Left hindlimb (tissue), 1 donor: ENCODE data around the gene ZNF217.
"Not testable (repeated sequence)": the region's sequence is repeated elsewhere in the genome, so short reads cannot be mapped to it uniquely, and the experiment has no call there.

Source experiments
- DNase-seq: peaks from one replicate; pipeline ENCODE4 v3.0.0-alpha.2; 2018

ZNF217 gene

DNA sequence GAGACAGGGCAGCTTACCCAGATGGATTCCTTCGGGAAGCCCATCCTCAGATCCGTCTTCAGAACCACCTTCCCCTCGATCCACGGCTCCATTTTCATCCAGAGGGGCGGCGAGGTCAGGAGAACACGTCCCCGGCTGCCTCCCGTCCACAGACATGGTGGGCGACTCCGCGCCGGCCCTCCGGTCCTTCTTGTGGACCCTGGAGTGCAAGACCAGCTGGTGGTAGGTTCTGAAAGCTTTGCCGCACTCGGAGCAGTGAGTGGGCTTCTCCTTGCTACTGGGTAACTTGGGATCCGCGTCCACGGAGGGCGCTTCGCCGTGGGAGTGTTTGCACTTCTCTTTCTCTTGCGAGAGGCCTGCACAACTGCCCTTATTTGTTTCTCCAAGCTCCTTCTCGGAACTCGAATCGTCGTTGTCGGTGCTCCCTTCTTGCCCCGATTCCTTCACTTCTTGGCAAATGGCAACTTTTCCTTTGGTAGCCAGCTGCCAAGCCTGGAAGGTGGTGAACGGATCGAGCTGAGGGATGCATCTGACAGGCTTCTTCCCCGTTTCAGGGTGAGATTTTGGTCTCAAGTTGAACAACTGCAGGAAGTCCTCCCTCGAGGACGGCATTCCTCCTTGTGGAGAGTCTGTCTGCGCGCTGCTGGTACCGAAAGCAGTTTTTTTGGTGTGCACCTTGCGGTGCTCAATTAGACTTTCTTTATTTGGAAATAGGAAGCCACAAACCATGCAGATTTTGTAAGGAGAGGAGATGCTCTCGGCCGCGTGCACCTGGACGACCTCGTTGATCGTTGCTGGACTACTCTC lies 12.0 kb downstream of the ZNF217 start:
- no peak for DNase-seq

DNA sequence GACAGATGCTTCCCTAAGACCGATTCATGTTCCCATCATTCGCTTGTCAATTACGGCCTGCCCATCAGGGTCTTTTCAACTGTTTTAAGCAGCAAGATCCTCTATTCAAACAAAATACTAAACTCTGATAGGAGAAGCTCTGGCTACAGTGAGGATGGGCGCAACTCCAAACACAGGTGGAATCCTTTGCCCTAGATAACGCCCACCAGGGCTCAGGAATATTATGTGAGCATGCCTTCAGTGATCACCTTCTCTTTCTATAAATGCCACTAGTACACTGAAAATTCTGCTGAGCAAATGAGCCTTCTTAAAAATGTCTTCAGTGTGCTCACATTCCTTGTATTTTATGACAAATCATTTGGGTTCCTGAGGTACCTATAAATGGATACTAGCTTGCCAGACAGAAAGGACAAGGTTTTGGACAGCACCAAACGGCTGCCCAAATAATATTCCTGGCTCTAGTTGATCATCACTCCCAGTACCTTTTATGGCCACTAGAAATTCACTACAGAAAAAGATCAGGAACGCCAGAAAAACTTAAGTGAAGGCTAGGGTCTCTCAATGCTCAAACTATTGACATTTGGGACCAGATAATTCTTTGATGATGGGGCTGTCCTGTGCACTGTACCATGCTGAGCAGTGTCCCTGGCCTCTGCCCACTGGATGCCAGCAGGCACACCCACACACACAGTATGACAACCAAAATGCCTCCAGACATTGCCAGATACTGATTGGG lies 13.1 kb downstream of the ZNF217 start:
- DNase-seq: no peak

DNA sequence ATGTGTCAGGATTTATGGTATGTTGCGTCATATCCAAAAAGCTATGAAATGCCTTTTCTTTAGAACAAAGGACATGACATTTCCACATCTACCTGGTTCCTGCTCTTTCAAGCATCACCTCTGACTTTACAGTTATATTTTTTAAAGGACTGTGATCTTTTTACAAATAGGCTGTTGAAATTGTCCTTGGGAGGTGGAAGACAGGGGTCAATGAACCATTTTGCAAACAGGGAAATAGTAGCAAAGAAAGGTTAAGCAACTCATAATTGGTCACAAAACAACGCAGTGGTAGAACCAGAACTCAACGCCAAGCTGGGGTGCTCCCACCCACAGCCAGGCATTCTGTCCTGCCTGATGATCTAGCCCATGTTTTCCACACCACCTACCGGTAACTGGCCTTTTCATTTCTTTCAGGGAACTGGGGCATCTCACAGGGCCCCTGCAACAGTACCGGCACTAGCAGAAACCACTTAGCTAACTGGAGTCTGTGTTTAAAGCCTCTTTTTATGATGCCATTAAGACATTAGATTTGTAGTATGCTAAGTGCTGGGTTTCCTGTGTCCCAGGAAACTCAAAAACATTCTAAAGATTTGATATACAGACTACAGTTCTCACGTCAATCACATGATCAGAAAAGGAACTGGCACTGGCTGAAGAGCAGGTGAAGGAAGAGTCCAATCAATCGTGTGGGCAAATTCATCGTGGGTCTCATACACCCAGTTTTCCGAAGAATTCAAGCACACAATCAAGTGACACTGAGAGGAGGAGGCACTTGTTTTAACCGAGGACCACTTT lies 13.9 kb downstream of the ZNF217 start:
- no peak for DNase-seq

DNA sequence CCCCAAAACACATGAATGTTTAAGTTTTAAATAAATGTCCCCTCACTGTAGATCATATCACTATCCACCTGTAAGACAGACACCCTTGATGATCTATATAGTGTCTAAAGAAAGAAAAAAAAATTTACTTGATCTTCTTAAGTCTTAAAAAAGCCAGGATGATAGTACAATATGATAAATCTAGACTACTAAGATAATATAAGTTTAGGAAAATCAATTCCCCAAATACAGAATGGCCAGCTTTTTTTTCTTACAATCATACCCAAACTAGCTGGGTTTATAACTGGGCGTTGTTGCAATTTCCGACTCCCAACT lies 14.4 kb downstream of the ZNF217 start:
- DNase-seq: no peak

DNA sequence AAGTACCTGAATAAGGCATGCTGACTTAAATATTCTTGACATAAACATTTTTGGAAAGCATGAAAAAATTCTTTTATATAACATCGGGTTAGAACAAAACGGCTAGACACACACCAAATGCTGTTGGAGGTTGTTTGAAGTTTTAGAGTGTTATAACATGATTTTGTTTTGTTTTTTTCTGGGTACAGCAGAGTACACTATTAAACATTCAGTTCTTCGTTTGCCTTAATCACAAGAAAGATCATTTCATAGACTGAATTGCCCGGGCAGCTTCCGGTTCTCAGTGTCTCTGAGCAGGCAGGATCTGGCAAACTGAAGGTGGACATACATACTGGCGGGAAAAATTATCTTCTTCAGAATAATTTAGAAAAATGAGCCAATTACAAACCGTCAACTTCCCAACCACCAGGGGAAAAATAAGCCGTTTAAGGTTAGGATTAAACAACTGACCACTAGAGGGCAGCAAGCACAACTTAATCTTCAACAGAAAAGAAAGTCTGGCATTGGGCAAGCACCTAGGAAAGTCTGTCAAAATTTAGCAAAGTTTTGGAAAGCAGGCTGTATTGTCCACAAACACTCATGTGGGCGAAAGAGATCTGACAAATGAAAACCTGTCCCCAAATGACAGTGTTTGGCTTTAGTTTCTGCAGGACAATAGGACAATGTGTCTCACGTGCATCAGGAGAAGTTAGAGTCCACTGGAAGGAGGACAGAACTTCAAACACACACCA lies 15.0 kb downstream of the ZNF217 start:
- DNase-seq: peak; percentile 56

DNA sequence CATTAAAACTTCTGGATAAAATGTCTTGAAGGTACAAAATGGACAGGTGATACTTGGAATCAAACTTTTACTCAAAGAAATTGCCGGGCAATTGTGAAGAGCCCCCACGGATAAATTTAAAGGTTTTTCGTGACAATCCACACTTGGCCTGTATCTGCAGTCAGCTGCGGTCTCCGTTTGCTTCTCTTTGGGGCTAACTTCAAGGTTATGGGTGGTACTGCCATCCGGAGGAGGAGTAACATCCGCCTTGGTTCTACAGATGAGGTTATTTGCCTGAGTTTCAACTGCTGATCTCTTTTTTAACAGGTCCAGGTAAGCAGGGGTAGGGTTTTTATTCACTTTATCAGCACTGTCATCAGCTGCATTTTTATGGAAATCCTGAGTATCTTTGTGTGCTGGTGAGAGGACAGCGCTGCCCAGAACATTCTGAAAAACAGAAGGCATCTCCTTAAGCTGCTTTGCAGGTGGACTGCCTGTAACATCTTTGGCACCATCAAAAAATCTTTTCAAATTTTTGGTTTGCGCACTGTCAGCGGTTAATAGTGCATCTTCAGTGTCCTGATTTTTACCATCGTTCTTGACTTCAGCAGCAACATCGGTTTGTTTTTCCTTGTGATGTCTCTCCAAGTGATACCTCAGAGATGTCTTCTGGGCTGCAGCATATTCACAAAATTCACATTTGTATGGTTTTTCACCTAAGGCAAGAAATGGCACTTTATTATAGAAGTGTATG lies 16.9 kb downstream of the ZNF217 start:
- DNase-seq: no peak

DNA sequence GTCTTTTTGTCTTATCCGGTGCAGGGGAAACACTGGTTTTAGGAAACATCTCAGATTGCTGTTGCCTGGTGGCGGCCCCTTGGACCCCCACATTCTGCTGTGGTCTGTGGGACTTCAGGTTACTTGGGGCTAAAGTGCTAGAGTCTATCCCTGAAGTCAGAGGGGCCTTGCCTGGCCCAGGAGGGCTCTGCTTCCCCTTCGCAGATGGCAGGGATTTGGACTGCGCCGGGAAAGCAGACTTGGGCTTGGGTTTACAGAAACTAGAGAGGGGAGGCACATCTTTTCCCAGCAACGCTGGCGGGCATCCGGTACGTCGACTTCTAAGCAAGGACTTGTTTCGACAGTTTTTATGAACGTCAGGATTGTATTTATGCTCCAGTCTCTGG lies 17.5 kb downstream of the ZNF217 start:
- no peak for DNase-seq

DNA sequence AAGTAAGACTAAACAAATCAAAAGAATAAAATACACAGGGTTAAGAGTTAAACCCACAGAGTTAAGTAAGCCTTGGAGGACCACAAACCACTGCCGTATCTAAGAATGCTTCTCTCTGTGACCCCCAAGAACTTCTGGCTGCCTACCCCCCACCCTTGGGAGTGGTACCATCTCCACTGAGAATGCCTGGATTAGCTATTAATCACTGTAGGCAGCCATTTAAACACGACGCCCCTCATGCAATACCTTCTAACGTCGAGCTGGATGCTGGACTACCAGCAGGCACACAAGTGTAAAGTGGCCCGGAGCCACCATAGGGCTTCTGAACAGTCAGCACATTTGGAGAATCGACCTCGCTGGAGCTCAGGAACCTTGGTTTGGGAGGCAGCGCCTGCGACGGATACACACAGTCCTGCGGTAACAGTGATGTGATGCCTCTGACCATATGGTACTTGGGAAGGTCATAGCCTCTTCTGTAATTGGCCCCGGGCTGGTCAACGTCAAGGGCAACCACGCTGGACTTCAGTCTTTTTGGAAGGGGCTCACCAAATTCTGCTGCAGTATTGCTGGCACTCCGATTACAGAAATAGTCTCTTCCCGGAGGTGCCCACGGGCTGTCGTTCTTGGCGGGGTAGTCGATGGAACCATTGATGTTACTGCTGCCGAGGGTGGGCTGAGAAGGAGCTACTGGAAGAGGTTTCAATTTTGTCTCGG lies 18.0 kb downstream of the ZNF217 start:
- DNase-seq: no peak

DNA sequence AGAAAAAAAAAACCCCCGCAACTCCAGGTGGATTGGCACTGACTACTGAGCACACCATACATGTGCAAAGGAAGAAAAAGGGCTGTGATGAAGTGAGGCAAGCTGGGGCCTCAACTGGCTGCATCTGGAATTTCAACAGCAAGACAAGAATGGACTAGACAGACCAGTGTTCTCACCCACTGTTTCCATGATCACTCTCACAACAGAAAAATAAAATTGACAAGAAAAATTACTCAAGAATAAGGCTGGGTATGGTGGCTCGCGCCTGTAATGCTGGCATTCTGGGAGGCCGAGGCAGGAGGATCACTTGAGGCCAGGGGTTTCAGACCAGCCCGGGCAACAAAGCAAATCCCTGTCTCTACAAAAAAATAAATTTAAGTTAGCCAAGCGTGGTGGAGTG lies 18.8 kb downstream of the ZNF217 start:
- DNase-seq: no peak

DNA sequence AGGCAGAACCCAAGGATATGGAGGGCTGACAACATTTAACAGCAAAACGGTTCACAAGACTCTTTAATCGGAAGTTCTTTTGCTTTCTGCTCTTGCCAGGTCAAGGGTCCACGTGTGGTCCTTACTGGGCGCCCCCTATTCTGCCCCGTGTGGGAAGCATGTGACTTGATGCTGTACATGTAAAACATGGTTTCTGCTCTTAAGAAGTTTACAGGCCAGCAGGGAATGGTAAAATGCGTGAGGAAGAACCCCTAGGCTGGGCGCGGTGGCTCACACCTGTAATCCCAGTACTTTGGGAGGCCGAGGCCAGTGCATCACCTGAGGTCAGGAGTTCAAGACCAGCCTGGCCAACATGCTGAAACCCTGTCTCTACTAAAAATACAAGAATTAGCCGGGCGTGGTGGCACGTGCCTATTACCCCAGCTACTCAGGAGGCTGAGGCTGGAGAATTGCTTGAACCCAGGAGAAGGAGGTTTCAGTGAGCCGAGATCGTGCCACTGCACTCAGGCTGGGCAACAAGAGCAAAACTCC lies 19.3 kb downstream of the ZNF217 start:
- DNase-seq: no peak

DNA sequence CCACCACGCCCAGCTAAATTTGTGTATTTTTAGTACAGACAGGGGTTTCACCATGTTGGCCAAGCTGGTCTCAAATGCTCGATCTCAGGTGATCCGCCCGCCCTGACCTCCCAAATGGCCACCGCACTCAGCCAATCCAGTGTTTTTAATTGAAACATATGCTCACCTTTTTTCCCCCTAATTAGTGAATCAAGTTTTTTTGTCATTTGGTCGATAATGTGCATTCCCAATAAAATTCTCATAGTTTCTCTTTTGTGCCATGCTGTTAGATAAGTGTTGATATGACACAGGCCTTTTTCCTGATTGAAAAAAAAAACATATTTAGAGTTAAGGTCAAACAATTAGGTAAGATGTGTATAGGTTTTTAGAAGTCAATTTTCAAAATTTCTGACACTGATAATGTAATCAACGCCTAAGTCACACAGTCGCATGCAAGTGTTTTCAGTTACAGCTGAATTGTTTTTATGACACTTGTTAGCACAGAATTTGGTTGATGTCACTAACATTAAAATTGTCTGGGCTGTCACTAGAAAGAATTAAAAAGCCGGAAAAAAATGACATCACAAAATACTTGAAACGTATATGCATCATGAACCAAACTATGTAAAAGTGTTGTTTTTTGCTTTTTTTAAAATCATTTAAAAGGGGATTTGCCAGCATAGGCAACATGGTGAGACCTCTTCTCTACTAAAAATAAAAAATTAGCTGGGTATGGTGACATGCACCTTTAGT lies 21.9 kb downstream of the ZNF217 start:
- no peak for DNase-seq

DNA sequence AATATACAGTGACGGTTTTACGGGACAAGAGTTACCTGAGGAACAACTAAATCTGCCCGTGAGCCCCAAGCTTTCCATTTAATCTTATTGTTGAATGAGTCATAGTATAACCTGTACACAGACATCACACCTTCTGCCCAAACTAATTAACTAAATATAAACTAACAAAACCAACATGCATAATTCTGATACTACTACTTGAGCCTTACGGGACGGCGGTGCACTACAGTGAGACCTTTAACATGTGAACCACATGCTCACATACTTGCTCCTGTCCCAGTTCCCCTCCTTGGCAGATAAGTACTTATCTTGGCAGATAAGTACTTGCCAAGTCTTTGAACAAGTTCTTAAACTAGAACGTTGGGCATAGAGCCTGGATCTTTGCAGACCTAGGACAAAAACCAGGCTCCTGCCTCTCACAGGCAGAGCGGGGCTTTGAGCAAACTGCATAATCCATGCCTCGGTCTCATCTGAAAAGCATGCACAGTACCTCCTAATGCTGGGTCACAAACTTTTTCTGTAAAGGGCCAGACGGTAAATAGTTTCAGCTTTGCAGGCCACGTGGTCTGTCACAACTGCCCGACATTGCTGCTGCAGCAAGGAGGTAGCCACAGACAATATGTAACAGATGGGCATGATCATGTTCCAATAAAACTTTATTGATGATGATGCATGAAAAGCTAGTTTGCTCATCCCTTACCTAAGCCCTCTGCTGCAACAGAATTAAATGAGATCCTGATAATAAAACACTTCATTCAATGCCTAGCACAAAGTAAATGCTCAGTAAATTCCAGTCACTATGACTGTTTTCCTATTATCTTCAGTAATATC lies 23.0 kb downstream of the ZNF217 start:
- DNase-seq: no peak

DNA sequence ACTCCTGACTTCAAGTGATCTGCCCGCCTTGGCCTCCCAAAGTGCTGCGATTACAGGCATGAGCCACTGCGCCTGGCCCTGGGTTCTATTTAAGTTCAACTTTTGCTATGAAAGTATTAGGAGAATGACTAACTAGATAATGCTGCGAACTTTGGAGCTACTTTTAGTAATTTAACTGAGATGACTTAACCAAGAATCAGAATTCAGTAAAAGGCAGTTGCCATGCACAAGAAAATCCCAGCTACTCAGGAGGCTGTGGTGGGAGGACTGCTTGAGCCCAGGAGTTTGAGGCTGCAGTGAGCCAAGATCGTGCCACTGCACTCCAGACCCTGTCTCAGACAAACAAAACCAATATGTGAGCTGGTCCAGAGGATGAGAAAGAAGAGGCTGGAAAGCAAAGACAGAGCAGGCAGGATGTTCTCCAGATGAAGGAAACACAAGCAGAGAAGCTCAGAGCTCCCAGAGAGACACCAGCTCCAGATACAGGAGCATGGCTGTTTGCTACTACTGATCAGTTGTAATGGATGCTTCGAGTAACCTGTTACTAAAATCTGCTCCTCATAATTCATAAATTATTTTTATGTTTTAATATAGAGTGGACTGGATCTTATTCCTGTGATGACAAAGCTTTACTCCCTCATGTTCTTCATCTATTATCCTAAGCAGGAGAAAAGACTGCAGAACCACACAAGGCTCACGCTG lies 23.9 kb downstream of the ZNF217 start:
- DNase-seq: no peak

DNA sequence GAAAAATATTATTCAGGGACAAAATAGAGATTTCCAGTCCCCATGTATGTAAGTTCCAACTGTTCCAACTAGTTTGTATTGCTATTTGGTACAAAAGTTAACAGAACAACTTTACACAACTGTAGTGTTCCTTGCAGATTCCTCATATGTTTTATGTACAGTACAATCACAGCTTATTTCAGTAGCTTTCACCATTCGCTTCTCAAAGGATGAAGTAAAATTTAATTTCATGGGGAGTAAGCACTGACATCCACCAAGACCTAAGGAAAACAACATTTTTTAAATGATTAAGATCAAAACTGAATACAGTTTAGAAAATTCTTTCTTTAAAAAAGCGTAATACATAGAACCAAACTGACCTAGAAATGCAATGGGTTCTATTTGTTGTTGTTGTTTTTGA lies 24.6 kb downstream of the ZNF217 start:
- no peak for DNase-seq

DNA sequence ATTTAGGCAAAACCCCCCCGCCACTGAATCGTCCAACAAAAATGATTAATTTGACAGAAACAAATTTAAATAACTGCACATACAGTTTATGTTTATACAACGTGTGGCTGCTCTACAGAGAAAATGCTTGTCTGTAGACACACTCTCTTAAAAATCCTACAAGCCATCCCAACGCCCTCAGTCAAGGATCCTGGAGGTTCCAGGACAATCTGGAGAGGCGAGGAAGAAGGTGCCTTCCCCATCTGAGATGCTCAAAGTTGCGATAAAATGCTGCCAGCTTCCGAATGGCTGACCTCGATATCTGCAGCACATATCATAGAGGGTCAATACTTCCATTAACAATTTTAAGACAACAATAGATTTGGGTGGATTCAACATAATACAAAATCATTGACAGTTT lies 25.3 kb downstream of the ZNF217 start:
- no peak for DNase-seq

DNA sequence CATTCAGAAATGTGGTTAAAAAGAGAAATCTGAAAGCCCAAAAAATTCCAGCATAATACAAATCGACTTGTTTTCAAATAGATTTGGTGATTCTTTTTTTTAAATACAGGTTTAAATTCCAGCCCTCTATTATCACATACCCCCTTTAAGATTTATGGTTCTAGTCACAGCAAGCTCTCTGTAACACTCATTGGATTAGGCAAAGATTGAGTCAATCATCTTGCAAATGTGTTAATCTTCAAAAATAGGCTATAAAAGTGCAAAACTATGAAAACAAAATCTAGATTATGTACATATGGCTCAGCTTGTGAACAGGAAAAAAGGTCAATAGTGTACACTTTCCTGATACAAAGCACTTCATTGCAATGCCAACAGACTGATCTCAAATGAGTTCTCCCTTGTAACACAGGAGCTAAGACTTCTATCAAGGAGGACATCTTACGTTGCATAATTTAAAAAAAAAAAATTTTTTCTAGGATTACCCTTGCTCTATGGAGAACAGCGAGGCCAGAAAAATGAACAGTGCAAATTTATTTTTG lies 26.2 kb downstream of the ZNF217 start:
- DNase-seq: no peak

DNA sequence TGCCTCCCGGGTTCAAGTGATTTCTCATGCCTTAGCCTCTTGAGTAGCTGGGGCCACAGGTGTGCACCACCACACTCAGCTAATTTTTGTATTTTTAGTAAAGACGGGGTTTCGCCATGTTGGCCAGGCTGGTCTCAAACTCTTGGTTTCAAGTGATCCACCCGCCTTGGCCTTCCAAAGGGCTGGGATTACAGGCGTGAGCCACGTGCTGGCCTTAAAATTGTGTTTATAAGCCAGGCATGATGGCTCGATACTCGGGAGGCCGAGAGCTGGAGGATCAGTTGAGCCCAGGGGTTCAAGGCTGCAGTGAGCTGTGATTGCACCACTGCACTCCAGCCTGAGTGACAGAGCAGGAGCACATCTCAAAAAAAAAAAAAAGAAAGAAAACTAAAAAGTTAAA lies 27.0 kb downstream of the ZNF217 start:
- not testable (repeated sequence) for DNase-seq

DNA sequence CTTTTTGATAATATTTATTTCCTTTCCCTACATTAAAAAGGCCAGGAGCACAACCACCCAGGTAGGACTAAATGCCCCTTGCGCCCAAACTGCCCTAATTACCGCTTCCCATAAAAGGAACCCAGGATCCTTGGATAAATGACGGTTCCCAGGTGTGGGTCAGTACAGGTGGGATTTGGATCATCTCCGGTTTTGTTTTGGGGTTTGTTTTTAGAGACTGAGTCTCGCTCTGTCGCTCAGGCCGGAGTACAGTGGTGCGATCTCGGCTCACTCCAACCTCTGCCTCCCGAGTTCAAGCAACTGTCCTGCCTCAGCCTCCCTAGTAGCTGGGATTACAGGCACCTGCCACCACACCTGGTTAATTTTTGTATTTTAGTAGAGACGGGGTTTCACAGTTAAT lies 28.4 kb downstream of the ZNF217 start:
- DNase-seq: no peak
